Liver (tissue), 9 donors: ENCODE measurements around the gene RPS29. TPM values are rescaled to one million over a fixed set of nuclear protein-coding genes. Genes with fewer than 3 reads are reported as not detected.

Experiments
- DNase-seq: peaks from one replicate; pipeline ENCODE4 v3.0.0-alpha.2; 2017; ENCODE audit warnings: low spot score
- H3K27ac ChIP-seq, 2 donors: one replicate each; pipeline ENCODE4 v1.7.0; 2013; ENCODE audit warnings: inconsistent platforms in 2 of 2, low read length in 2 of 2, control low read depth in 1 of 2, low read depth in 1 of 2, mild to moderate bottlenecking in 1 of 2
- H3K27me3 ChIP-seq, 4 donors: one replicate each; pipeline versions ENCODE4 v1.6.1 to v1.7.0; 2013; ENCODE audit warnings: low read length in 3 of 4, inconsistent platforms in 1 of 4, mild to moderate bottlenecking in 1 of 4, moderate library complexity in 1 of 4; ENCODE audit not compliant: control insufficient read depth in 4 of 4, insufficient read depth in 4 of 4
- H3K36me3 ChIP-seq, 4 donors: one replicate each; pipeline versions ENCODE4 v1.6.1 to v1.7.0; 2013; ENCODE audit warnings: low read length in 3 of 4, mild to moderate bottlenecking in 3 of 4, low read depth in 1 of 4, moderate library complexity in 1 of 4; ENCODE audit not compliant: control insufficient read depth in 4 of 4, insufficient read depth in 3 of 4
- H3K4me1 ChIP-seq, 4 donors: one replicate each; pipeline versions ENCODE4 v1.6.1 to v1.7.0; 2013; ENCODE audit warnings: low read length in 3 of 4, mild to moderate bottlenecking in 3 of 4, moderate library complexity in 1 of 4; ENCODE audit not compliant: control insufficient read depth in 4 of 4, insufficient read depth in 4 of 4
- H3K4me3 ChIP-seq, 3 donors: one replicate each; pipeline versions ENCODE4 v1.6.1 to v1.7.0; 2013; ENCODE audit warnings: low read length in 3 of 3, control low read depth in 1 of 3, low read depth in 1 of 3, mild to moderate bottlenecking in 1 of 3
- H3K9ac ChIP-seq, 2 donors: one replicate each; pipeline ENCODE4 v1.7.0; 2013; ENCODE audit warnings: low read length in 2 of 2, mild to moderate bottlenecking in 2 of 2, moderate library complexity in 2 of 2, control low read depth in 1 of 2, low read depth in 1 of 2
- H3K9me3 ChIP-seq, 4 donors: one replicate each; pipeline versions ENCODE4 v1.6.1 to v1.7.0; 2013; ENCODE audit warnings: low read length in 3 of 4; ENCODE audit not compliant: control insufficient read depth in 4 of 4
- ATF3 ChIP-seq: IDR thresholded peaks from 2 replicates; pipeline ENCODE4 v1.6.1; 2016; ENCODE audit warnings: antibody characterized with exemption
- CTCF ChIP-seq: fragments of 150-350 bp; IDR thresholded peaks from 2 replicates; pipeline ENCODE4 v1.5.1; 2017; ENCODE audit warnings: improper control_type of control experiment, low read depth, low read length; ENCODE audit not compliant: missing input control
- EGR1 ChIP-seq, 2 donors: IDR thresholded peaks; 2 replicates each; pipeline ENCODE4 v1.6.1; 2016 to 2018; ENCODE audit warnings: antibody characterized with exemption in 2 of 2, low read depth in 2 of 2
- FOXA1 ChIP-seq: IDR thresholded peaks from 2 replicates; pipeline ENCODE4 v1.6.1; 2016; ENCODE audit warnings: antibody characterized with exemption
- FOXA2 ChIP-seq: IDR thresholded peaks from 2 replicates; pipeline ENCODE4 v1.6.1; 2016; ENCODE audit warnings: antibody characterized with exemption
- GABPA ChIP-seq, 2 donors: IDR thresholded peaks in 1 of 2; conservative IDR thresholded peaks in 1 of 2; 2 replicates each; pipeline ENCODE4 v1.6.1; 2016; ENCODE audit warnings: antibody characterized with exemption in 2 of 2, mild to moderate bottlenecking in 1 of 2, moderate library complexity in 1 of 2
- HNF4A ChIP-seq, 2 donors: conservative IDR thresholded peaks; 2 replicates each; pipeline ENCODE4 v1.6.1; 2016; ENCODE audit warnings: antibody characterized with exemption in 2 of 2, mild to moderate bottlenecking in 2 of 2
- HNF4G ChIP-seq: IDR thresholded peaks from 2 replicates; pipeline ENCODE4 v1.6.1; 2016; ENCODE audit warnings: antibody characterized with exemption
- JUND ChIP-seq, 2 donors: IDR thresholded peaks; 2 replicates each; pipeline ENCODE4 v1.6.1; 2016; ENCODE audit warnings: antibody characterized with exemption in 2 of 2
- MAX ChIP-seq: IDR thresholded peaks from 2 replicates; pipeline ENCODE4 v1.6.1; 2016; ENCODE audit warnings: antibody characterized with exemption
- NR2F2 ChIP-seq: IDR thresholded peaks from 2 replicates; pipeline ENCODE4 v1.6.1; 2016; ENCODE audit warnings: antibody characterized with exemption
- RAD21 ChIP-seq, 2 donors: IDR thresholded peaks; 2 replicates each; pipeline ENCODE4 v1.6.1; 2016; ENCODE audit warnings: antibody characterized with exemption in 2 of 2, mild to moderate bottlenecking in 2 of 2
- REST ChIP-seq: IDR thresholded peaks from 2 replicates; pipeline ENCODE4 v1.6.1; 2016; ENCODE audit warnings: antibody characterized with exemption, mild to moderate bottlenecking
- RXRA ChIP-seq, 2 donors: IDR thresholded peaks; 2 replicates each; pipeline ENCODE4 v1.6.1; 2017 to 2018; ENCODE audit warnings: antibody characterized with exemption in 2 of 2, mild to moderate bottlenecking in 1 of 2
- SP1 ChIP-seq: IDR thresholded peaks from 2 replicates; pipeline ENCODE4 v1.6.1; 2018; ENCODE audit warnings: antibody characterized with exemption, mild to moderate bottlenecking
- TAF1 ChIP-seq: conservative IDR thresholded peaks from 2 replicates; pipeline ENCODE4 v1.6.1; 2016; ENCODE audit warnings: antibody characterized with exemption, mild to moderate bottlenecking
- YY1 ChIP-seq: IDR thresholded peaks from 2 replicates; pipeline ENCODE4 v1.6.1; 2016; ENCODE audit warnings: antibody characterized with exemption, mild to moderate bottlenecking
- ZBTB33 ChIP-seq: IDR thresholded peaks from 2 replicates; pipeline ENCODE4 v1.6.1; 2016; ENCODE audit warnings: antibody characterized with exemption
- WGBS: extraction: QIAGEN DNeasy Blood & Tissue Kit; methylation state at CpG from one replicate; pipeline ENCODE4 v1.1.7; 2013; 5-methylcytosine and 5-hydroxymethylcytosine counted together
- polyA plus RNA-seq, 2 donors: library from polyadenylated mRNA; stranded (reverse) in 1 of 2; unstranded in 1 of 2; fragments of 200-250 nt in 1 of 2; fragments of >200 nt in 1 of 2; fragmentation: Nextera tagmentation in 1 of 2; extraction: Ambion mirVana in 1 of 2; gene quantifications; one replicate each; pipeline versions ENCODE4 v1.2.1 to v1.2.3, GENCODE V29; 2013 to 2015
- total RNA-seq, 2 donors: library from RNA; depleted of rRNA; stranded (reverse); fragments of >200 nt; gene quantifications; one replicate each; pipeline ENCODE4 v1.2.3, GENCODE V29; 2014
- donor health status: healthy.
- donor health status: healthy.
- donor health status: healthy.
- donor health status: healthy.
- donor health status: healthy.

The RPS29 gene
- total and polyA plus RNA-seq, 4 donors, result 584 to 1,739 (median 839) TPM

GRCh38 chr14:49579841-49580240 lies 6.3 kb downstream of the RPS29 start (continued):
- no peak for TF ChIP-seq REST
- TF ChIP-seq JUND (IDR thresholded peaks at IDR 0.05), result no peak

GRCh38 chr14:49578141-49578540 lies 8.0 kb downstream of the RPS29 start:
- no peak overlapping the region for H3K9ac ChIP-seq
- no peak for DNase-seq
- TF ChIP-seq HNF4G, result no peak
- no peaks in the 10 kb centered on the region for H3K27me3 ChIP-seq
- peaks cover 0 to 9% (median under 1%) of the 10 kb centered on the region in 4 donors for H3K4me1 ChIP-seq
- H3K4me3 ChIP-seq, result no peak overlapping the region
- peaks cover under 1 to 22% (median 17%) of the 10 kb centered on the region in 4 donors for H3K36me3 ChIP-seq
- H3K27ac ChIP-seq, result no peak overlapping the region
- 98% methylated on average over 1 of the region's 1 CpG for WGBS
- no peaks in the 10 kb centered on the region for H3K9me3 ChIP-seq

- Histone ChIP-seq H3K9ac (no peak overlapping the region), H3K36me3 (peaks cover 0 to 10% (median 9%) of the 10 kb centered on the region in 4 donors), H3K9me3 (no peaks in the 10 kb centered on the region), H3K27ac (no peak overlapping the region), H3K4me1 (peaks cover 0 to 4% (median 0%) of the 10 kb centered on the region in 4 donors), H3K4me3 (no peak overlapping the region), H3K27me3 (no peaks in the 10 kb centered on the region)
- no peak for TF ChIP-seq ZBTB33
- TF ChIP-seq HNF4A (conservative IDR thresholded peaks at IDR 0.05), result no peak
- TF ChIP-seq CTCF, result no peak
- TF ChIP-seq FOXA2, result no peak
- no peak for TF ChIP-seq RXRA (IDR thresholded peaks at IDR 0.05)
- no peak for TF ChIP-seq YY1
- TF ChIP-seq HNF4G, result no peak
- TF ChIP-seq JUND (IDR thresholded peaks at IDR 0.05), result no peak
- TF ChIP-seq GABPA (IDR thresholded peaks at IDR 0.05 in 1 of 2, conservative IDR thresholded peaks at IDR 0.05 in 1 of 2), result no peak
- no peak for TF ChIP-seq MAX
- no peak for TF ChIP-seq FOXA1
- no peak for TF ChIP-seq RAD21 (IDR thresholded peaks at IDR 0.05)
- no peak for TF ChIP-seq NR2F2
- no peak for TF ChIP-seq TAF1
- TF ChIP-seq SP1, result no peak
- no peak for TF ChIP-seq REST
- no peak for TF ChIP-seq ATF3
- no peak for TF ChIP-seq EGR1 (IDR thresholded peaks at IDR 0.05; ENCODE audit: low read depth in 2 of 2)
- DNase-seq, result no peak
- 71% methylated on average over 5 of the region's 5 CpGs for WGBS
Measured at GRCh38 chr14:49574038-49574437, 12.1 kb downstream of the RPS29 start.
